GM12878 (cell line): ENCODE results near the gene CYB5B. TPM values are rescaled to one million over a fixed set of nuclear protein-coding genes. Genes with fewer than 3 reads are reported as not detected.

Source experiments
- ATAC-seq: fragments of 200-7000 bp; cut with Tn5 transposase; 3 replicates; pipeline ENCODE4 v1.9.1; 2020; ENCODE audit warnings: mild to moderate bottlenecking, moderate library complexity
- BruUV-seq: library from RNA; stranded (reverse); fragments of 400-500 nt; replicated peaks from 2 replicates; lab custom pipeline; 2021; lab: Mats Ljungman, UMichigan
- CTCF ChIA-PET: fragments of 300-600 bp; sonication (Branson Sonifier 250); formaldehyde crosslinking; extraction: SDS; loops from one replicate; lab custom pipeline; 2021; ENCODE audit warnings: inconsistent platforms; lab: Yijun Ruan, JAX
- POLR2A ChIA-PET: fragments of 350-600 bp; formaldehyde crosslinking; extraction: SDS; loops from one replicate; lab custom pipeline; 2021; ENCODE audit warnings: inconsistent platforms; lab: Charles Lee
- RAD21 ChIA-PET: fragments of 300-600 bp; sonication (Branson Sonifier 250); formaldehyde crosslinking; loops from one replicate; lab custom pipeline; 2023; ENCODE audit warnings: antibody characterized with exemption; ENCODE audit not compliant: unreplicated experiment; lab: Charles Lee
- SMC1A ChIA-PET: fragments of 300-600 bp; sonication (Branson Sonifier 250); formaldehyde crosslinking; loops from one replicate; lab custom pipeline; 2023; ENCODE audit not compliant: unreplicated experiment, uncharacterized antibody; lab: Charles Lee
- DNase-seq: peaks from one replicate; pipeline ENCODE4 v3.0.0-alpha.2; 2011; ENCODE audit warnings: low read depth, low spot score
- FAIRE-seq: peaks from 3 replicates; lab custom pipeline; 2011; peaks lifted over from hg19 to GRCh38; lab: Jason Lieb, UNC
- H2AFZ ChIP-seq: 2 replicates; pipeline ENCODE4 v1.6.0; 2011; ENCODE audit warnings: low read depth, low read length, control low read depth; ENCODE audit not compliant: control insufficient read depth
- H3K27ac ChIP-seq: 2 replicates; pipeline ENCODE4 v1.5.1; 2011; ENCODE audit warnings: control low read depth; ENCODE audit not compliant: control insufficient read depth, insufficient read depth
- H3K27me3 ChIP-seq, 2 experiments: replicated peaks in 1 of 2; 2 replicates each; pipeline versions ENCODE4 v1.6.0 to v1.6.1; 2011; ENCODE audit warnings: low read length in 1 of 2; ENCODE audit not compliant: control insufficient read depth in 2 of 2, insufficient read depth in 2 of 2
- H3K36me3 ChIP-seq, 2 experiments: 2 replicates each; pipeline ENCODE4 v1.5.1; 2011; ENCODE audit warnings: low read length in 1 of 2; ENCODE audit not compliant: control insufficient read depth in 2 of 2, insufficient read depth in 2 of 2
- H3K4me1 ChIP-seq: 2 replicates; pipeline ENCODE4 v1.6.1; 2011; ENCODE audit warnings: mild to moderate bottlenecking, low read length, moderate library complexity, mixed read lengths; ENCODE audit not compliant: control insufficient read depth, insufficient read depth
- H3K4me2 ChIP-seq: 2 replicates; pipeline ENCODE4 v1.6.0; 2011; ENCODE audit warnings: control low read depth; ENCODE audit not compliant: control insufficient read depth, insufficient read depth
- H3K4me3 ChIP-seq: fragments of 200-600 bp; sonication (generic); 2 replicates; pipeline ENCODE4 v1.5.1; 2016
- H3K79me2 ChIP-seq: 2 replicates; pipeline ENCODE4 v1.6.0; 2011; ENCODE audit warnings: low read length; ENCODE audit not compliant: control insufficient read depth, insufficient read depth
- H3K9ac ChIP-seq: 2 replicates; pipeline ENCODE4 v1.8.0; 2011; ENCODE audit warnings: low read length, control low read depth, mixed read lengths; ENCODE audit not compliant: control insufficient read depth, insufficient read depth
- H3K9me3 ChIP-seq: replicated peaks from 3 replicates; pipeline ENCODE4 v1.5.1; 2011; ENCODE audit warnings: mild to moderate bottlenecking, low read length; ENCODE audit not compliant: control insufficient read depth, insufficient read depth
- H4K20me1 ChIP-seq: 2 replicates; pipeline ENCODE4 v1.6.0; 2011; ENCODE audit not compliant: control insufficient read depth, insufficient read depth
- E2F4 ChIP-seq: IDR thresholded peaks from 2 replicates; pipeline ENCODE4 v1.6.1; 2012; ENCODE audit warnings: low read depth, low read length, improper control_type of control experiment
- ETV6 ChIP-seq, 2 experiments: fragments of 450-650 bp in 1 of 2; IDR thresholded peaks in 1 of 2; conservative IDR thresholded peaks in 1 of 2; 2 replicates each; pipeline ENCODE4 v1.6.1; 2014; ENCODE audit warnings: antibody characterized with exemption in 1 of 2, borderline replicate concordance in 1 of 2, low read depth in 1 of 2, mild to moderate bottlenecking in 1 of 2, moderate library complexity in 1 of 2
- HSF1 ChIP-seq: fragments of 150-350 bp; IDR thresholded peaks from 2 replicates; pipeline ENCODE4 v1.6.1; 2014; ENCODE audit warnings: mild to moderate bottlenecking, low read depth, low read length
- IRF5 ChIP-seq: fragments of 450-650 bp; IDR thresholded peaks from 2 replicates; pipeline ENCODE4 v1.6.1; 2017; ENCODE audit warnings: borderline replicate concordance
- JUNB ChIP-seq: IDR thresholded peaks from 2 replicates; pipeline ENCODE4 v1.6.1; 2016; ENCODE audit warnings: antibody characterized with exemption, mild to moderate bottlenecking
- MTA2 ChIP-seq: fragments of 450-650 bp; IDR thresholded peaks from 2 replicates; pipeline ENCODE4 v1.6.1; 2016; ENCODE audit warnings: low read depth, mild to moderate bottlenecking, moderate library complexity
- NRF1 ChIP-seq: conservative IDR thresholded peaks from 2 replicates; pipeline ENCODE4 v1.6.1; 2011; ENCODE audit warnings: mild to moderate bottlenecking, low read depth, low read length, improper control_type of control experiment
- POLR2A ChIP-seq: IDR thresholded peaks from 2 replicates; pipeline ENCODE4 v1.6.1; 2011; ENCODE audit warnings: low read depth, mild to moderate bottlenecking, low read length
- POU2F2 ChIP-seq: IDR thresholded peaks from 3 replicates; pipeline ENCODE4 v1.6.1; 2011; ENCODE audit warnings: low read depth, mild to moderate bottlenecking, low read length, borderline replicate concordance
- RB1 ChIP-seq: fragments of 450-650 bp; formaldehyde crosslinking; IDR thresholded peaks from 2 replicates; pipeline ENCODE4 v1.6.1; 2017; ENCODE audit warnings: mild to moderate bottlenecking, borderline replicate concordance
- USF2 ChIP-seq: IDR thresholded peaks from 2 replicates; pipeline ENCODE4 v1.6.1; 2011; ENCODE audit warnings: low read depth, low read length, improper control_type of control experiment, borderline replicate concordance
- ZBED1 ChIP-seq: IDR thresholded peaks from 2 replicates; pipeline ENCODE4 v1.6.1; 2016; ENCODE audit warnings: borderline replicate concordance
- WGBS: methylation state at CpG from one replicate; pipeline ENCODE4 v1.1.6; 2016; ENCODE audit warnings: low lambda C conversion rate; ENCODE audit not compliant: insufficient replicate concordance, insufficient coverage; ENCODE audit errors: missing lambda C conversion rate; 5-methylcytosine and 5-hydroxymethylcytosine counted together
- in situ Hi-C: fragments of 300-500 bp; cut with MboI; formaldehyde crosslinking; loops from 9 replicates; pipeline ENCODE4 v1.14.3; 2018; ENCODE audit warnings: mixed read lengths
- intact Hi-C: fragments of 100-400 bp; cut with micrococcal nuclease; formaldehyde crosslinking; loops from one replicate; pipeline ENCODE4 v1.14.2; 2022; ENCODE audit not compliant: unreplicated experiment
- polyA plus RNA-seq, 11 experiments: library from polyadenylated mRNA; depleted of rRNA in 4 of 11; unstranded in 6 of 11; stranded (reverse) in 5 of 11; fragments of >200 nt; fragmentation: Nextera tagmentation in 4 of 11; fragmentation: Illumina TruSeq in 1 of 11; extraction: Ambion mirVana in 4 of 11; extraction: Trizol in 1 of 11; gene quantifications; 1 replicate in 1 of 11; 2 replicates in 10 of 11; pipeline versions ENCODE4 v1.2.1 to v1.2.3, GENCODE V29; 2011 to 2016; ENCODE audit warnings: inconsistent platforms in 2 of 11, missing spikeins in 2 of 11, low read depth in 1 of 11
- total RNA-seq, 4 experiments: library from RNA; depleted of rRNA in 3 of 4; stranded (reverse); fragments of >200 nt in 3 of 4; fragmentation: Illumina TruSeq in 1 of 4; extraction: Trizol in 1 of 4; gene quantifications; 2 replicates each; pipeline versions ENCODE4 v1.2.1 to v1.2.3, GENCODE V29; 2013 to 2021

Gene CYB5B
- total and polyA plus RNA-seq, 10 of the 15 experiments (the other 5 are each of a cell fraction or from before 2014, with no cell fraction given), result 145 to 305 (median 179) TPM

- Histone ChIP-seq H4K20me1 (no peaks in the 10 kb centered on the region), H3K4me1 (no peaks in the 10 kb centered on the region), H3K79me2 (no peaks in the 10 kb centered on the region), H3K36me3 (peaks cover 0 to 3% of the 10 kb centered on the region in 2 experiments; a peak in 1 of 4 replicates), H3K4me2 (no peak overlapping the region), H3K4me3 (no peak overlapping the region), H2AFZ (no peak overlapping the region), H3K27ac (no peak overlapping the region), H3K9ac (no peak overlapping the region), H3K27me3 (no peaks in the 10 kb centered on the region), H3K9me3 (no peaks in the 10 kb centered on the region; the same call in 2 of the 3 replicates)
- no TSS peak for BruUV-seq
- in situ Hi-C loops (no loop called here), intact Hi-C loops (no loop called here)
- DNase-seq, result no peak
- no peak for ATAC-seq
- ChIA-PET RAD21 (no interaction called here), SMC1A (interaction anchor here (1.2 kb wide), 1 partner anchor 10 kb away, joined by 3 read pairs; no protein-coding TSS in a partner anchor)
- 73% methylated on average over 3 of the region's 3 CpGs for WGBS
- TF ChIP-seq ETV6 (conservative IDR thresholded peaks at IDR 0.05 in 1 of 2, IDR thresholded peaks at IDR 0.05 in 1 of 2; ENCODE audit: borderline replicate concordance in 1 of 2, low read depth in 1 of 2), result no peak
- TF ChIP-seq JUNB, result 0 out of 2 replicates have a peak, but pooled peaks have one; percentile 18
- TF ChIP-seq, all 136 proteins: peak for 1
- no peak for FAIRE-seq
- CTCF ChIA-PET, result no interaction called here
- POLR2A ChIA-PET, result interaction anchor here (0.9 kb wide), 1 partner anchor 10 kb away, joined by 6 read pairs; no protein-coding TSS in a partner anchor
Measured at GRCh38 chr16:69479775-69480174, 55.4 kb downstream of the CYB5B start.

GRCh38 chr16:69481901-69482341 lies 57.5 kb downstream of the CYB5B start:
- ATAC-seq (no peak), DNase-seq (no peak), FAIRE-seq (no peak)
- H3K27ac ChIP-seq, result no peak overlapping the region
- POLR2A ChIA-PET, result interaction anchor here (0.6 kb wide), 1 partner anchor 12 kb away, joined by 3 read pairs; no protein-coding TSS in a partner anchor
- BruUV-seq, result no TSS peak
- H3K9ac ChIP-seq, result no peak overlapping the region
- RAD21 ChIA-PET, result interaction anchor here (0.8 kb wide), 1 partner anchor 88 kb away, joined by 3 read pairs; no protein-coding TSS in a partner anchor
- H2AFZ ChIP-seq, result no peak overlapping the region
- H3K27me3 ChIP-seq, result no peaks in the 10 kb centered on the region
- SMC1A ChIA-PET, result no interaction called here
- intact Hi-C loops (no loop called here), in situ Hi-C loops (no loop called here)
- WGBS, result 93% methylated on average over 12 of the region's 12 CpGs
- no peaks in the 10 kb centered on the region for H4K20me1 ChIP-seq
- no peaks in the 10 kb centered on the region for H3K79me2 ChIP-seq
- peaks cover 0 to 3% of the 10 kb centered on the region in 2 experiments; a peak in 1 of 4 replicates for H3K36me3 ChIP-seq
- H3K4me3 ChIP-seq, result no peak overlapping the region
- no peaks in the 10 kb centered on the region; the same call in 2 of the 3 replicates for H3K9me3 ChIP-seq
- H3K4me1 ChIP-seq, result no peaks in the 10 kb centered on the region
- H3K4me2 ChIP-seq, result no peak overlapping the region
- CTCF ChIA-PET, result no interaction called here
- no peak for TF ChIP-seq IRF5
- no peak for TF ChIP-seq POU2F2
- no peak for TF ChIP-seq USF2
- TF ChIP-seq POLR2A, result no peak
- TF ChIP-seq NRF1, result no peak
- TF ChIP-seq HSF1, result no peak
- no peak for TF ChIP-seq MTA2
- no peak for TF ChIP-seq RB1
- TF ChIP-seq E2F4, result no peak
- no peak for TF ChIP-seq ZBED1
